ENCODE measurements around the gene DMBX1. TPM values are rescaled to one million over a fixed set of nuclear protein-coding genes. Genes with fewer than 3 reads are reported as not detected.

DMBX1 gene
- total and polyA plus RNA-seq, 3 donors from 2014 or later: 1.1 to 2.0 (median 1.7) TPM

DNA sequence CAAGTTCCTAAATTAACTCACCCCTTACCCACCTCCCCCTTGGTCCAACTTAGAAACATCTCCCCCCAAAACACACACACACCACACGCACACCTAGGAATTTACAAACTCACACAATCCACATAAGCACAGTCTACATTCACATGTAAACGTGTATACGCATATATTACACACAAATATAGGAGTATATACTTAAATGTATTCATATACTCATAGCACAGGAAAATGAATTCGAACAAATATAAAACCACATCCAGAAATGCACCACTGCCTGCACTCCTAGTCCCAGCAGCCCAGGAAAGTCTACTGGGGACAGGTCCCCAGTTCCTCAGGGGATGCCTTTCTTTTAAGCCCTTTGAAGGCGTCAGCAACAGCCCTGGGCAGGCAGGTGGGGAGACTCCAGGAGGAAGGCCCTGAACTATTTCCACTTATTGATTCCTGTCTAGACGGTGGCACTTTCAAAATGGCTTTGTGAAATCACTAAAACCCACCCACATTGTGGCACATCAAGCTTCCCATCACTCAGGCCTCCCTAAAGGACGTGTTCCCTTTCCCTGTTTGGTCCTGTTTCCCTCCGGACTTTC, 3.1 kb upstream of the DMBX1 start:
- no peaks in the 10 kb centered on the region for H3K27me3 ChIP-seq
- intact Hi-C loops (cut with DNase I; ENCODE audit: low total_unique reads): no loop called here
- 84 to 87% methylated on average over 8 of the region's 8 CpGs for WGBS, 2 donors
- H3K27ac ChIP-seq: no peak overlapping the region
- H3K4me1 ChIP-seq: peaks cover 10% of the 10 kb centered on the region
- TF ChIP-seq, protein P1, sequence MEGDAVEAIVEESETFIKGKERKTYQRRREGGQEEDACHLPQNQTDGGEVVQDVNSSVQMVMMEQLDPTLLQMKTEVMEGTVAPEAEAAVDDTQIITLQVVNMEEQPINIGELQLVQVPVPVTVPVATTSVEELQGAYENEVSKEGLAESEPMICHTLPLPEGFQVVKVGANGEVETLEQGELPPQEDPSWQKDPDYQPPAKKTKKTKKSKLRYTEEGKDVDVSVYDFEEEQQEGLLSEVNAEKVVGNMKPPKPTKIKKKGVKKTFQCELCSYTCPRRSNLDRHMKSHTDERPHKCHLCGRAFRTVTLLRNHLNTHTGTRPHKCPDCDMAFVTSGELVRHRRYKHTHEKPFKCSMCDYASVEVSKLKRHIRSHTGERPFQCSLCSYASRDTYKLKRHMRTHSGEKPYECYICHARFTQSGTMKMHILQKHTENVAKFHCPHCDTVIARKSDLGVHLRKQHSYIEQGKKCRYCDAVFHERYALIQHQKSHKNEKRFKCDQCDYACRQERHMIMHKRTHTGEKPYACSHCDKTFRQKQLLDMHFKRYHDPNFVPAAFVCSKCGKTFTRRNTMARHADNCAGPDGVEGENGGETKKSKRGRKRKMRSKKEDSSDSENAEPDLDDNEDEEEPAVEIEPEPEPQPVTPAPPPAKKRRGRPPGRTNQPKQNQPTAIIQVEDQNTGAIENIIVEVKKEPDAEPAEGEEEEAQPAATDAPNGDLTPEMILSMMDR (IDR thresholded peaks at IDR 0.05): no peak
- no peak for TF ChIP-seq POLR2A (IDR thresholded peaks at IDR 0.05)
- H3K36me3 ChIP-seq (ENCODE audit: low read depth, missing control alignments): no peaks in the 10 kb centered on the region
- DNase-seq: no peak
- H3K4me3 ChIP-seq: no peak overlapping the region
- H3K9me3 ChIP-seq: no peaks in the 10 kb centered on the region

DNA sequence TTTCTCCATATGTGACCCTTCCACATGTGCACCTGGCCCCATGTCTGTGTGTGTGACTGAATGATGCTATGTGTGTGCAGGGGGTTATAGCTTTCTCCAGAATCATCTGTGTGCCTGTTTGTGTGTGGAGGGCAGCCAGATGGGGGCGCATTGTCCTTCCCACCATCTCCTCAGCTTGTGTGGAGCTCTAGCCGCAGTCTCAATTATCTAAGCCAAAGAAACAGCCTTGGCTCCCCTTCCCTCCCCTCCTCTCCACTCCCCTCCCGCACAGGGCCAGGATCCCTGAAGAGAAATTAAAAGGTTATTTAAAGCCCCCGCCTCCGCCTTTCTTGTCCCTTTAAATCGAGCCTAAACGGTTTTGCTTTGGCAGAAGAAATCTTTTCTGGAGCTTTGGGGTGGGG, 1.8 kb upstream of the DMBX1 start:
- Histone ChIP-seq H3K27me3 (no peaks in the 10 kb centered on the region), H3K36me3 (ENCODE audit: low read depth, missing control alignments) (no peaks in the 10 kb centered on the region), H3K4me1 (peaks cover 10% of the 10 kb centered on the region), H3K4me3 (no peak overlapping the region), H3K9me3 (no peaks in the 10 kb centered on the region), H3K27ac (no peak overlapping the region)
- no peak for DNase-seq
- intact Hi-C loops (cut with DNase I; ENCODE audit: low total_unique reads): no loop called here
- TF ChIP-seq, protein P1 (IDR thresholded peaks at IDR 0.05): no peak
- TF ChIP-seq POLR2A (IDR thresholded peaks at IDR 0.05): no peak
- WGBS, 2 donors: 34 to 38% methylated on average over 7 of the region's 7 CpGs

DNA sequence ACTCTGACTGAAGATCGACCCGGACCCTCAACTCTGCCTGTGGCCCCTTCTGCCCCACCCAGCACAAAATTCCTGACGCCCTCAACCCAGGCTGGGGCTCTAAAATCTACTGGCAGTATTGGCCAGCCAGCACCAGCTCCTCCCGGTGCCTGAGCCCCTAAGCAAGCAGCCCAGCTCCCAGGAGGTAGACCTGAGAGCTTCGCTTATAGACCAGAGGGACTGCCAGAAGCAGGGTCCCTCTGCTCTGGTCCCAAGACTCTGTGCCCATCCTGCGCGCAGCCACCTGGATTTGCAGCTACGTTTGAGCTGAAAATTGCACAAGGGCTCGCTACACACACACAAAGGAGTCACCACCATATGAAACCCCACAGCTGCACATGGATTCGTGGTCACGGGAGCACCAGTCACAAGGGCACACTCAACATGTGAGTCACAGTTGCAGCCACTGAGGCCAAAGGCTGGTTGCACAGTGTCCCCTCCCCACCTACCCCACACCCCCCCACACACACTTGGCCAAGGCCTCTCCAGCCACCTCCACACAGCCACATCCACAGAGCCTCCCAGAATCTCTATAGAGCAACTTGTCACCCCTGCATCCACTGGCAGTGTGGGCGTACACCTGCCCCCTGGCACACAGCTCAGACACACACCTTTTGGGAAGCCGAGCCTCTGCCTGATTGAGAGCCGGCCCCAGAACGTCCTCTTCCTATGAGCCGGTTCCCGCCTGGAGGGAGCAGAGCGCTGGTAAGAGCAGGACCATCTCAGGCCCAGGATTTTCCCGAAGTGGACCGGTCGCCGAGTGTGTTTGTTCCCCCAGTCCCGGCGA, 1.1 kb upstream of the DMBX1 start:
- TF ChIP-seq POLR2A (IDR thresholded peaks at IDR 0.05): no peak
- TF ChIP-seq, protein P1 (IDR thresholded peaks at IDR 0.05): no peak
- no peaks in the 10 kb centered on the region for H3K27me3 ChIP-seq
- 25 to 28% methylated on average over 9 to 24 of the region's 24 CpGs for WGBS, 2 donors
- no peak overlapping the region for H3K27ac ChIP-seq
- intact Hi-C loops (cut with DNase I; ENCODE audit: low total_unique reads): no loop called here
- H3K4me1 ChIP-seq: peaks cover 10% of the 10 kb centered on the region
- peak overlapping the region in 1 of 2 donors; percentile 49 for H3K4me3 ChIP-seq
- H3K9me3 ChIP-seq: no peaks in the 10 kb centered on the region
- H3K36me3 ChIP-seq (ENCODE audit: low read depth, missing control alignments): no peaks in the 10 kb centered on the region
- DNase-seq: no peak

DNA sequence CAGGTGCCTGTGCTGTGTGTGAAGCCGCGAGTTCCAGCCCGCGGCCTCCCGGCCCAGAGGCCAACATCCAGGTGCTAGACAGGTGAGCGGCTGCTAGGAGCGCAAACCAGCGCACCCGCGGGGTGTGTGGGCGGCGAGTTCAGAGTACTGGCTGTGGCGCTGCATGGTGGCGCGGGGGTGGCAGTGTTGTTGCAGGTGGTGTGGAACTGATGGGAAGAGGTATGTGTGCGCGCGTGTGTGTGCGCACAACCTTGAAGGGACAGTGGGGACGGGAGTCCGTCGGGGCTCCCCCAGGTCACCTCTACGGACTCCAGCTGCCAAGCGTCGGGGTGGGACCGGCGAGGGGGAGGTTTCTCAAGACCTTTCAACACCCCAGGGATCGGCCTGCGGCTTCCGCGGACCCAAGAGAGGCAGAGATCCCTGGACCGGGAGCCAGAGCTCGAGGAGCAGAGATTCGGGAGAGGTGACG, 433 bp upstream of the DMBX1 start:
- H3K27ac ChIP-seq: no peak overlapping the region
- DNase-seq: no peak
- intact Hi-C loops (cut with DNase I; ENCODE audit: low total_unique reads): no loop called here
- H3K9me3 ChIP-seq: no peaks in the 10 kb centered on the region
- H3K4me3 ChIP-seq: peak overlapping the region; percentile 34 to 49
- no peaks in the 10 kb centered on the region for H3K27me3 ChIP-seq
- no peaks in the 10 kb centered on the region for H3K36me3 ChIP-seq (ENCODE audit: low read depth, missing control alignments)
- peaks cover 10% of the 10 kb centered on the region for H3K4me1 ChIP-seq
- WGBS, 2 donors: 4 to 7% methylated on average over 26 to 34 of the region's 35 CpGs
- TF ChIP-seq POLR2A (IDR thresholded peaks at IDR 0.05): no peak
- TF ChIP-seq, protein P1 (IDR thresholded peaks at IDR 0.05): no peak
